ENCODE measurements around the gene DHRS7B. TPM values are rescaled to one million over a fixed set of nuclear protein-coding genes. Genes with fewer than 3 reads are reported as not detected.

The DHRS7B gene
- total and polyA plus RNA-seq, 9 of the 15 experiments (the other 6 are each of a cell fraction or from before 2014, with no cell fraction given): 8.0 to 30.7 (median 14.8) TPM

DNA sequence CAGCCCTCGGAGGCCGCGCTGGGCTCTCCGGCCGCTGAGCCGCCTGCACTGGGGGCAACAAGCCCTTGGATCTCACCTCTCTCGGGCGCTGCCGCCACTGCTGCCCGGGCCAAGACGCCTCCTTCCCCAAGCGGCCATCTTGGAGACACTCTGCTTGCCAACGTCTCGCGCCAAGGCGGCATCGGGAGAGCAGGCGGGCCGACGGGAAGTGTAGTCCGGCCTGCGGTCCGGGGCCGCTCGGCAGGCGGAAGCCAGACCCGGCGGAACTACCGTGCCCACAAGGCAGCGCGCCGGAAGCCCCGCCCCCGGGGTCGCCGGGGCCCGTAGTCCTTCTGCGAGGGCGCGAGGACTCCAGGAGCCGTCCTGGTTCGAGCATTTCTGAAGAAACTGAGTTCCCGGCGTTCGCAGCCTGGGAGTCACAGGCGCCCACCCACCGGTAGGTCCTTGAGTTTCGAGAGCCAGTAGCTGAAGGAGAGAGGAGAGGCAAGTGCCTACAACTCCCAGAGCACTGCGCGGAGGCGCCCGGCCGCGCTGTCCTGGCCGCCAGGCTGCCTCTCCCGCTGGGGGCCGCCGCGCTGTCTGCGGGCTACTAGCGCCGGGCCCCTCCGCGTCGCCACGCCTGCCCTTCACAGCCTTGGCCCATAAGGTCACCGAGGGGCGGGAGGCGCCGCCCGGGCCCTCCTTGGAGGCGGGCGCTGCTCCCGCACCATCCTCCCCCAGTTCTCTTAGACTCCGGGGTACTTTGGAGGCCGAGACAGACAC is 87.4 kb downstream of the DHRS7B start, which contains the start of gene TMEM11 (continued):
- TF ChIP-seq, protein P1, sequence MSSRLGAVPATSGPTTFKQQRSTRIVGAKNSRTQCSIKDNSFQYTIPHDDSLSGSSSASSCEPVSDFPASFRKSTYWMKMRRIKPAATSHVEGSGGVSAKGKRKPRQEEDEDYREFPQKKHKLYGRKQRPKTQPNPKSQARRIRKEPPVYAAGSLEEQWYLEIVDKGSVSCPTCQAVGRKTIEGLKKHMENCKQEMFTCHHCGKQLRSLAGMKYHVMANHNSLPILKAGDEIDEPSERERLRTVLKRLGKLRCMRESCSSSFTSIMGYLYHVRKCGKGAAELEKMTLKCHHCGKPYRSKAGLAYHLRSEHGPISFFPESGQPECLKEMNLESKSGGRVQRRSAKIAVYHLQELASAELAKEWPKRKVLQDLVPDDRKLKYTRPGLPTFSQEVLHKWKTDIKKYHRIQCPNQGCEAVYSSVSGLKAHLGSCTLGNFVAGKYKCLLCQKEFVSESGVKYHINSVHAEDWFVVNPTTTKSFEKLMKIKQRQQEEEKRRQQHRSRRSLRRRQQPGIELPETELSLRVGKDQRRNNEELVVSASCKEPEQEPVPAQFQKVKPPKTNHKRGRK (tag; IDR thresholded peaks at IDR 0.05): no peak
- TF ChIP-seq ARHGAP35 (IDR thresholded peaks at IDR 0.05; ENCODE audit: partially characterized antibody) (peak; percentile 74), SRF (CRISPR knock-in tag; IDR thresholded peaks at IDR 0.05) (0 out of 4 replicates have a peak, but pooled peaks of 1 of the 2 experiments have one; percentile 33), TAF1 (IDR thresholded peaks at IDR 0.05; ENCODE audit: control insufficient read depth, extremely low read depth, insufficient read depth, low read length, severe bottlenecking) (peak; percentile 84), ZNF311 (CRISPR knock-in tag; IDR thresholded peaks at IDR 0.05) (peak; percentile 79; the same call in 1 of the 2 replicates), ELF1 (tag; IDR thresholded peaks at IDR 0.05) (peak; percentile 65)
- TF ChIP-seq, protein P2, sequence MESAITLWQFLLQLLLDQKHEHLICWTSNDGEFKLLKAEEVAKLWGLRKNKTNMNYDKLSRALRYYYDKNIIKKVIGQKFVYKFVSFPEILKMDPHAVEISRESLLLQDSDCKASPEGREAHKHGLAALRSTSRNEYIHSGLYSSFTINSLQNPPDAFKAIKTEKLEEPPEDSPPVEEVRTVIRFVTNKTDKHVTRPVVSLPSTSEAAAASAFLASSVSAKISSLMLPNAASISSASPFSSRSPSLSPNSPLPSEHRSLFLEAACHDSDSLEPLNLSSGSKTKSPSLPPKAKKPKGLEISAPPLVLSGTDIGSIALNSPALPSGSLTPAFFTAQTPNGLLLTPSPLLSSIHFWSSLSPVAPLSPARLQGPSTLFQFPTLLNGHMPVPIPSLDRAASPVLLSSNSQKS (CRISPR knock-in tag; IDR thresholded peaks at IDR 0.05): no peak
- TF ChIP-seq, protein P3, sequence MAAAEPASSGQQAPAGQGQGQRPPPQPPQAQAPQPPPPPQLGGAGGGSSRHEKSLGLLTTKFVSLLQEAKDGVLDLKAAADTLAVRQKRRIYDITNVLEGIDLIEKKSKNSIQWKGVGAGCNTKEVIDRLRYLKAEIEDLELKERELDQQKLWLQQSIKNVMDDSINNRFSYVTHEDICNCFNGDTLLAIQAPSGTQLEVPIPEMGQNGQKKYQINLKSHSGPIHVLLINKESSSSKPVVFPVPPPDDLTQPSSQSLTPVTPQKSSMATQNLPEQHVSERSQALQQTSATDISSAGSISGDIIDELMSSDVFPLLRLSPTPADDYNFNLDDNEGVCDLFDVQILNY (CRISPR knock-in tag; IDR thresholded peaks at IDR 0.05): no peak
- TF ChIP-seq, protein P4, sequence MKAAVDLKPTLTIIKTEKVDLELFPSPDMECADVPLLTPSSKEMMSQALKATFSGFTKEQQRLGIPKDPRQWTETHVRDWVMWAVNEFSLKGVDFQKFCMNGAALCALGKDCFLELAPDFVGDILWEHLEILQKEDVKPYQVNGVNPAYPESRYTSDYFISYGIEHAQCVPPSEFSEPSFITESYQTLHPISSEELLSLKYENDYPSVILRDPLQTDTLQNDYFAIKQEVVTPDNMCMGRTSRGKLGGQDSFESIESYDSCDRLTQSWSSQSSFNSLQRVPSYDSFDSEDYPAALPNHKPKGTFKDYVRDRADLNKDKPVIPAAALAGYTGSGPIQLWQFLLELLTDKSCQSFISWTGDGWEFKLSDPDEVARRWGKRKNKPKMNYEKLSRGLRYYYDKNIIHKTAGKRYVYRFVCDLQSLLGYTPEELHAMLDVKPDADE (conservative IDR thresholded peaks at IDR 0.05; ENCODE audit: control insufficient read depth, low read depth, low read length): peak; percentile 97
- TF ChIP-seq, protein P5, sequence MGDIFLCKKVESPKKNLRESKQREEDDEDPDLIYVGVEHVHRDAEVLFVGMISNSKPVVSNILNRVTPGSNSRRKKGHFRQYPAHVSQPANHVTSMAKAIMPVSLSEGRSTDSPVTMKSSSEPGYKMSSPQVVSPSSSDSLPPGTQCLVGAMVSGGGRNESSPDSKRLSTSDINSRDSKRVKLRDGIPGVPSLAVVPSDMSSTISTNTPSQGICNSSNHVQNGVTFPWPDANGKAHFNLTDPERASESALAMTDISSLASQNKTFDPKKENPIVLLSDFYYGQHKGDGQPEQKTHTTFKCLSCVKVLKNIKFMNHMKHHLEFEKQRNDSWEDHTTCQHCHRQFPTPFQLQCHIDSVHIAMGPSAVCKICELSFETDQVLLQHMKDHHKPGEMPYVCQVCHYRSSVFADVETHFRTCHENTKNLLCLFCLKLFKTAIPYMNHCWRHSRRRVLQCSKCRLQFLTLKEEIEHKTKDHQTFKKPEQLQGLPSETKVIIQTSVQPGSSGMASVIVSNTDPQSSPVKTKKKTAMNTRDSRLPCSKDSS (IDR thresholded peaks at IDR 0.05; ENCODE audit: low read depth, partially characterized antibody): no peak
- TF ChIP-seq, protein P6, sequence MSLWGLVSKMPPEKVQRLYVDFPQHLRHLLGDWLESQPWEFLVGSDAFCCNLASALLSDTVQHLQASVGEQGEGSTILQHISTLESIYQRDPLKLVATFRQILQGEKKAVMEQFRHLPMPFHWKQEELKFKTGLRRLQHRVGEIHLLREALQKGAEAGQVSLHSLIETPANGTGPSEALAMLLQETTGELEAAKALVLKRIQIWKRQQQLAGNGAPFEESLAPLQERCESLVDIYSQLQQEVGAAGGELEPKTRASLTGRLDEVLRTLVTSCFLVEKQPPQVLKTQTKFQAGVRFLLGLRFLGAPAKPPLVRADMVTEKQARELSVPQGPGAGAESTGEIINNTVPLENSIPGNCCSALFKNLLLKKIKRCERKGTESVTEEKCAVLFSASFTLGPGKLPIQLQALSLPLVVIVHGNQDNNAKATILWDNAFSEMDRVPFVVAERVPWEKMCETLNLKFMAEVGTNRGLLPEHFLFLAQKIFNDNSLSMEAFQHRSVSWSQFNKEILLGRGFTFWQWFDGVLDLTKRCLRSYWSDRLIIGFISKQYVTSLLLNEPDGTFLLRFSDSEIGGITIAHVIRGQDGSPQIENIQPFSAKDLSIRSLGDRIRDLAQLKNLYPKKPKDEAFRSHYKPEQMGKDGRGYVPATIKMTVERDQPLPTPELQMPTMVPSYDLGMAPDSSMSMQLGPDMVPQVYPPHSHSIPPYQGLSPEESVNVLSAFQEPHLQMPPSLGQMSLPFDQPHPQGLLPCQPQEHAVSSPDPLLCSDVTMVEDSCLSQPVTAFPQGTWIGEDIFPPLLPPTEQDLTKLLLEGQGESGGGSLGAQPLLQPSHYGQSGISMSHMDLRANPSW (CRISPR knock-in tag; IDR thresholded peaks at IDR 0.05): no peak
- TF ChIP-seq, protein P7, sequence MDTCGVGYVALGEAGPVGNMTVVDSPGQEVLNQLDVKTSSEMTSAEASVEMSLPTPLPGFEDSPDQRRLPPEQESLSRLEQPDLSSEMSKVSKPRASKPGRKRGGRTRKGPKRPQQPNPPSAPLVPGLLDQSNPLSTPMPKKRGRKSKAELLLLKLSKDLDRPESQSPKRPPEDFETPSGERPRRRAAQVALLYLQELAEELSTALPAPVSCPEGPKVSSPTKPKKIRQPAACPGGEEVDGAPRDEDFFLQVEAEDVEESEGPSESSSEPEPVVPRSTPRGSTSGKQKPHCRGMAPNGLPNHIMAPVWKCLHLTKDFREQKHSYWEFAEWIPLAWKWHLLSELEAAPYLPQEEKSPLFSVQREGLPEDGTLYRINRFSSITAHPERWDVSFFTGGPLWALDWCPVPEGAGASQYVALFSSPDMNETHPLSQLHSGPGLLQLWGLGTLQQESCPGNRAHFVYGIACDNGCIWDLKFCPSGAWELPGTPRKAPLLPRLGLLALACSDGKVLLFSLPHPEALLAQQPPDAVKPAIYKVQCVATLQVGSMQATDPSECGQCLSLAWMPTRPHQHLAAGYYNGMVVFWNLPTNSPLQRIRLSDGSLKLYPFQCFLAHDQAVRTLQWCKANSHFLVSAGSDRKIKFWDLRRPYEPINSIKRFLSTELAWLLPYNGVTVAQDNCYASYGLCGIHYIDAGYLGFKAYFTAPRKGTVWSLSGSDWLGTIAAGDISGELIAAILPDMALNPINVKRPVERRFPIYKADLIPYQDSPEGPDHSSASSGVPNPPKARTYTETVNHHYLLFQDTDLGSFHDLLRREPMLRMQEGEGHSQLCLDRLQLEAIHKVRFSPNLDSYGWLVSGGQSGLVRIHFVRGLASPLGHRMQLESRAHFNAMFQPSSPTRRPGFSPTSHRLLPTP (IDR thresholded peaks at IDR 0.05; ENCODE audit: borderline replicate concordance, extremely low read depth, insufficient read length): no peak
